GM18502 (cell line): Measurements from ENCODE around the gene ZDHHC13.
"Not testable (repeated sequence)": the region's sequence is repeated elsewhere in the genome, so short reads cannot be mapped to it uniquely, and the experiment has no call there.

Experiments used
- ATAC-seq: cut with Tn5 transposase; IDR thresholded peaks from one replicate; pipeline ENCODE4 v1.9.1; 2021; ENCODE audit warnings: mild to moderate bottlenecking; ENCODE audit not compliant: unreplicated experiment, poor library complexity

Gene ZDHHC13

GRCh38 chr11:19094859-19095258 lies 22.1 kb upstream of the ZDHHC13 start:
- no peak for ATAC-seq

- no peak for ATAC-seq
Measured at GRCh38 chr11:19099093-19099492, 17.9 kb upstream of the ZDHHC13 start.

DNA sequence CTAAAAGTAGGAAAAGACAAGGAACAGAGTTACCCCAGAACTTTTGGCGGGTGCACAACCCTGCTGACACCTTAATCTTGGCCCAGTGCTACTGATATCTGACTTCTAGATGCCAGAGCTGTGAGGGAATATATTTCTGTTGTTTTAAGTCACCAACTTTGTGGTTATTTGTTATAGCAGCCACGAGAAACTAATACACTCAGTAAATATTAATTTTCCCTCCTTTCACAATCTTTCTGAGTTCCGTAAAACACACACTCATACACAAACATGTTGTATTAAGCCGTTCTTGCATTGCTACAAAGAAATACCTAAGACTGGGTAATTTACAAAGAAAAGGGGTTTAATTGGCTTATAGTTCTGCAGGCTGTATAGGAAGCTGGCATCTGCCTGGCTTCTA lies 16.1 kb upstream of the ZDHHC13 start:
- ATAC-seq = no peak

DNA sequence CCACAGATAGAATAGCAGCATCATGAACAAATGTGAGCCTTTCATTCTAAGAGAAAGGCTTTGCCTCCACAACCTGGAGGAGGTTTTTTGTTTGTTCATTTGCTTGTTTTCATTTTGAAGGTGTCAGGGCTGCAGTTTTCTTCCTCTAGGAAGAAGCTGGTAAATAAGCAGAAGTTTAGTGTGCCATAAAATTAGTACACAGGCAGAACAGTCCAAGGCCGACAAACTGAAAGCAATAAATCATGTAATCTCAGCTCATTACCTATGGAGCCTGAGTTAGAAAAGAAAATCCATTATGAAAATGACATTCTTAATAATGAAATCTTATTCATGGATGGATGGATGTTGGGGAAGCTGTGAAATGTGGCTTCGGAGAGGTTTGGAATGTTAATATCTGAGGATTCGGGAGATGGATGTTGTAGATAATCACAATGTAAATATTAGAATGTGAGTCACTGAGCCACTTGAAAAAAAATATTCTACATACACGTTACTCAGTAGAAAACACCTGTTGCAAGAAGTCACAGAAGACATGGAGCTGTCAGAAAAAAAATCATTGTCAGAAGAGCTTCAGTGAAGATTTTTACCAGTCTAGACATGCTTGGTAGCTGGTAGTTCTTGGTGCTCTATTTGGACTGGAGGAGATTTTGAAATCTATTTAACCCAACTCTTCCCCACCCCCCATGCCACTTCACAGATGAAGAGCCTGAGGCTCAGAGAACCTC lies 15.0 kb upstream of the ZDHHC13 start:
- ATAC-seq = no peak

DNA sequence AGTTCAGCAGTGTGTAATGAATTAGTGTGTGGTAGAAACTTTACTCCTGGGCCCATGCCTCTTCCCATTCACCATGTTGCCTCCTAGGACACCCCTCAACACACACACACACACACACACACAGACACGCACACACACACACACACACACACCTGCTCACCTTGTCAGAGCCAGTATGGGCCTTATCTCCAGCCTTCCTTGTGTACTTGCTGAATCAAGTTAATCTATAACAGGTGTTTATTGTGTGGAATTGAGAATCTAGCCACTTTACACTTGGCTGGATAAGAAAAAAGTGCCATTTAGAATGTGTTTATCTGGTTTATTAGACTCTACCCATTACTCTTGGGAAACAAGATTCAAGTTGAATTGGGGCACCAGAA lies 14.5 kb upstream of the ZDHHC13 start:
- ATAC-seq = no peak

DNA sequence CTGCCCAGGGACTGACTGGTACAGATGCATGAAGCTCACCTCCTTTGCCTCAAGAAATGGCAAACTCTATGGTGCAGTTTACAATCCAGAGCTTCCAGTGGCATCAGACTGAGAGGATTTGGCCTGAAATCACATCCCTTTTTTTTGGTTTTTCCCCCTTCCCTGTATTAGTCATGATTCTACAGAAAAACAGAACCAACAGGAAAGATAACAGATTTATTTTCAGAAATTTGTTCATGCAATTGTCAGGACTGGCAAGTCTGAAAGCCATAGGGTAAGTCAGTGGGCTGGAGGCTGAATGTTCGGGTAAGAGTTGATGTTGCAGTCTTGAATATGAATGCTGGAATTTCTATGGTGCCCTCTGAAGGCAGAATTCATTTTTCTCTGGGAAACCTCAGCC lies 12.0 kb upstream of the ZDHHC13 start:
- ATAC-seq = no peak

DNA sequence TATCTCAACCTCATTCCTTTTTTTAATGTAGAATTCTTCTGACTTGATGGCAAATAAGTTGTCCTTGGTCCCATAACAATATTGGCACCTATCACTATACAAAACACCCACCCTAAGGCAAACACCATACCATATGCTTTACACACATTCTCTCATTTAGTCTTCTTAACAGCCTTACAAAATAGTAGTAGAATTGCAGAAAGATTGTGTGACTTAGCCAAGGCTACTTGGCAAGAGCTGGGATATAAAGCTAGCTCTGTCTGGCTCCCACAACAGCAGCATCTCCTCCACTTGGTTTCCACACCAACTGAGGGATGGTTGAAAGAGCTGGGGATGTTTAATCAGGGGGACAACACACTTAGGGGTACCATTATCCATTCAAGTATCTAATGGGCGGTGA lies 9.8 kb upstream of the ZDHHC13 start:
- ATAC-seq = no peak

DNA sequence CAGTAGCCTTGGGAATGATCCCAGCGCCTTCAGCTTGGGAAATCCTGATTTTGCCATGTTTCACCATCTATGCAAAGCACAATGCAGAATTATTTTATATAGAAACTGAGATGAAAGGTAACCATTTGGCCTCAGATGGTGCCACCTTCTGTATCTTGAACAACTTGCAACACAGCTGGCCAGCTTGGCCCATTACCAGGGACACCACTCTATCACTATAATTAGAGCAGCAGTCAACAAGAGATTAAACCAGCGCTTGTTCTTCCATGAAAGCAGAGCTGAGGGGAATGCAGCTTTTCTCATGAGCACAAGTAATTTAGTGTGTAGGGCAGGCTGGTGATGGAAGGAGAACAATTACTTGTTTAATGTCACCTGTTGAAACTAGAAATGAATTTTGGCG lies 6.7 kb upstream of the ZDHHC13 start:
- ATAC-seq = no peak

GRCh38 chr11:19111809-19112208 lies 5.2 kb upstream of the ZDHHC13 start:
- ATAC-seq = no peak

DNA sequence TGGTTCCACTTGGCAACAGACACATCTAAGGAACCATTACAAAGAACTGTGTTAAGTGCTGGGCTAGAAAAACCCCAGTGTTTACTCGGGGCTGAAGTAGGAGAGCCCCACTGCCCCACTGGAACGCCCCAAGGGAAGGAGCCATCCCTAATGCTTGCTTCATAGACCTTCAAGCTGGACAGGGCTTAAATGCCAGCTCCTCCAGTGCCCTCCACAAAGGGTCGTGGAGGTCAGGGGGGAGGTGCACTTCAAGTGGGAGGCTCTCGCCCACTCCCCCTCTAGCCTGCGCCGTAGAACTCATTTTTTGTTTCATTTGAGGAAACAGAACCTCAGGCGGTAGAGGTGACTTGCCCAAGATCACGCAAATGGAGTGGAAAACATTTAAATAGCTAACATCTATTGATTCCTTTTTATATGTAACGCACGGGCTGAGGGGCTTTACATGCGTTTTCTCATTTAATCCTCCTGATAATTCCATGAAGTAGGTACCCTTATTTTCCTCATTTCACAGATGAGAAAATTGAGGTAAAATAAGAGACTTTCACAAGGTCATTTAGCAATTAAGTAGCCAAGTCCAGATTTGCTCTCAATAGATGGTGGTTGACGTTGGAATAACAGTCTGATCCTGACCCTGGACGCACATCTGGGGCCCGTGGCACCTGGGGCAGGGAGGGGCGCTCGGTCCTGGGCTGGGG lies 545 bp upstream of the ZDHHC13 start:
- ATAC-seq = no peak

DNA sequence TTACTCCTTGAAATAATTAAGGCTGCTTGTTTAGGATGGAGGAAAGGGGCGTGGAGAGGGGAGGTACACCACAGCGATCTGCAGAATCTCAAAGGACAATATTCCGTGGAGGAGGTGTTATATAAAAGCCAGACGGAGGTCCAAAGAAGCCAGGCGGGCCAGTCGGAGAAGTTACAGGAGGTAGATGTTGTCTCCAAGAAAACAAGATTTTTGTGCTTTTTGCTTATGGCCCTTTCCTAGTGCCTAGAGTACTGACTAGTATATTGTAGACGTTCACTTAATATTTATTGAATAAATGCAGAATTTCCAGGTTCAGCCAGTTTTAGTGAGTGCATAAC lies 761 bp downstream of the ZDHHC13 start:
- no peak for ATAC-seq

DNA sequence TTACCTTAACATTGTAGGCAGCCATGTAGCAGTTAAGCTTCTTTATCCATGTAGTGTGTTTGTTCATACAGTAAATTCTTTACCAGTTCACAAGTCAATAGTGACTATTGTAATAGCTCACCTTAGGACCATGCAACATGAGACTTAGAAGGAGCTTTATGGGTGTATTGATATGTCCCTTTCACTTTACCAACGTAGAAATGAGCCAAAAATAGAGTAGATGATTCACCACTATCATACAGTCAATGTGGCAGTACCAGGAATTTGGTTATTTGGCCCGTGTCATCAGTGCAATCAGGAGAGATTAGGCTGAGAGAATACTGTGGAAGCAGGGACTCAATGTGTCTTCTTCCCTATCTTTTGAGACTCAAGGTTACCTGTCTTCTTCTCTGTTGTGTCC lies 4.7 kb downstream of the ZDHHC13 start:
- ATAC-seq = no peak

DNA sequence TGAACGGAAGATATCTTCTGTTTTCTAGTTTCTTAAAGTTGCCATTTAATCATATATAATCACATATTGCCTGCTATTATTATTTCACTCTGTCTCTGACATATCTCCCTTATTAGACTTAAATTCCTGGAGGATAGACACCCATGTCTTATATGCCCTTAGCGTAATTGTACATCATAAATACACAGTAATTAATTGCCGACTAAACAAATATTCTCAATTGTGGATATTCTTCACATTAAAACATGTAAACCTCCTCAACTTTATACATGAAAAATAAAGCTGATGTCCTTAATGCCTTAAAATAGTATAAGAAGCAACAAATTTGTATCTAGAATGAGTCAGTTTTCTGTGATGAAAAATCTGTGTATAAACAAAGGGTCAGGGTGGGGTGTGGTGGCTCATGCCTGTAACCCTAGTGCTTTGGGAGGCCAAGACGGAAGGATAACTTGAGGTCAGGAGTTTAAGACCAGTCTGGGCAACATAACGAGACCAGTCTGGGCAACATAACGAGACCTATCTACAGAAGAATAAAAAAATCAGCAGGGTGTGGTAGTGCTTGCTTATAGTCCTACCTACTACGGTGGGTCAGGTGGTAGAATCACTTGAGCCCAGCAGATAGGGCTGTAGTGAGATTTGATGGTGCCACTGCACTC lies 6.1 kb downstream of the ZDHHC13 start:
- ATAC-seq = no peak

- not testable (repeated sequence) for ATAC-seq
Measured at GRCh38 chr11:19126562-19127325, 9.8 kb downstream of the ZDHHC13 start.

DNA sequence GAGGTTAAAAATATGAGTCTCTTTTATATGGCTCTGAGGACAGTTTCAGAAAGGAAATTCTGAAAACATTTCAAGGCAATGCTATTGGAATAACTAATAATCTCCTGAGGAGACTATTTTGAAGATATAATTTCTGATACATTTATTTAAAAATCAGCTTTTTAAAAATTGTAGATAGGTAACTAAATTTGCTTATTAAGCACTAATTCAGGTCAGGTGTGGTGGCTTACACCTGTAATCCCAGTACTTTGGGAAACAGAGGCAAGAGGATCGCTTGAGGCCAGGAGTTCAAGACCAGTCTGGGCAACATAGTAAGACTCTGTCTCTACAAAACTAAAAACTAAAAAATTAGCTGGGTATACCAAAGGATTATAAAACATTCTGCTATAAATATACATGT lies 17.0 kb downstream of the ZDHHC13 start:
- ATAC-seq = no peak

GRCh38 chr11:19136884-19137283 lies 19.9 kb downstream of the ZDHHC13 start:
- not testable (repeated sequence) for ATAC-seq

DNA sequence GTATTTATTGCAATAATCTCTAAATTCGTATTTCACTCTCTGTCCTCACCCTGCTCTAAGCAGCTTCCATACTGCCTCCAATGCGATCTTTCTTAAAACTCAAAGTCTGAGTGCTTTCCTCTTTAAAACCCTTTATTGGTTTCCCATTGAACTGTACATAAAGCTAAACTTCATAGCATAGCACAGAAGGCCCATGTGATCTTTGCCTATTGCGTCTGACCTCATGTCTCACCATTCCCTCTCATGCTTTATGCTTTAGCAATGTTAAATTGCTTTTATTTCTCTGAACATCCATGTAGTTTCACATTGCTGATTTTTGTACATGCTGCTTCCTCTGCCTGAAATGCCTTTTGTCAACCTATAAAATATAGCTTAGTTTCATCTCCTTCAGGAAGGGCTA lies 28.4 kb downstream of the ZDHHC13 start:
- ATAC-seq = no peak

DNA sequence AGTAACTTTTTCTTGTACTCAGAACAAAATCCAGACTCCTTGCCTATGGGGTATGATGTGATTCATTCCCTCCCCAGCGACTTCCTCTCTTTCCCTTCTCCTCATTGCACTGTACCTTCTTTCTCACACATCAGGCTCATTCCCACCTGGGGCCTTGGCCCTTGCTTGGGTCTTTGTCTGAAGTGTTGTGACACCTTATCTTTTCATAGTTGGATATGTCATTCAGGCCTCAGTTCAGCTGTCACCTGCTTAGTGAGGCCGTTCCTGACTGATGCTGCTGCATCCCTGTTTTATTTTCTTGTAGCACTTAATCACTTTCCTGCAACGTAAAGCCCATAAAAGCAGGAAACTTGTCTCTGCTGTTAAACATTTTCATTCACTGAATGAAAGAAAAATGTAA lies 39.9 kb downstream of the ZDHHC13 start:
- no peak for ATAC-seq

GRCh38 chr11:19160847-19161246 lies 43.9 kb downstream of the ZDHHC13 start:
- ATAC-seq = no peak

- no peak for ATAC-seq
Measured at GRCh38 chr11:19161651-19162050, 44.7 kb downstream of the ZDHHC13 start.

GRCh38 chr11:19162951-19163505 lies 46.1 kb downstream of the ZDHHC13 start:
- ATAC-seq = no peak
